Tibial nerve (tissue), 4 donors: ENCODE measurements around the gene RAB4B.

Experiments
- CTCF ChIP-seq, 5 experiments: fragments of 200-600 bp in 3 of 5; fragments of 450-650 bp in 2 of 5; sonication (generic) in 3 of 5; IDR thresholded peaks; one replicate each; pipeline ENCODE4 v1.5.1; 2016 to 2019; ENCODE audit warnings: antibody characterized with exemption in 5 of 5, mild to moderate bottlenecking in 3 of 5, moderate library complexity in 2 of 5
- EP300 ChIP-seq, 2 donors: sonication (generic); formaldehyde crosslinking; IDR thresholded peaks; one replicate each; pipeline ENCODE4 v1.6.1; 2017; ENCODE audit warnings: antibody characterized with exemption in 2 of 2, mild to moderate bottlenecking in 1 of 2
- POLR2A ChIP-seq, 2 donors: fragments of 450-650 bp; IDR thresholded peaks; one replicate each; pipeline ENCODE4 v1.6.1; 2017; ENCODE audit warnings: antibody characterized with exemption in 2 of 2, mild to moderate bottlenecking in 2 of 2, moderate library complexity in 2 of 2

- no peak for TF ChIP-seq CTCF (IDR thresholded peaks at IDR 0.05)
- TF ChIP-seq EP300 (IDR thresholded peaks at IDR 0.05) = no peak
- TF ChIP-seq POLR2A (IDR thresholded peaks at IDR 0.05) = no peak
These were observed 9.2 kb upstream of the RAB4B start for GRCh38 chr19:40768869-40769268.
